T-helper 1 cell (primary cell): Measurements from ENCODE around the gene CYP2W1.
A peak's percentile ranks its signal among the peaks of the same experiment; 100 is the strongest.

ENCODE experiments used
- DNase-seq, 5 donors: peaks; one replicate each; pipeline ENCODE4 v3.0.0-alpha.2; 2012 to 2020

Gene CYP2W1

DNA sequence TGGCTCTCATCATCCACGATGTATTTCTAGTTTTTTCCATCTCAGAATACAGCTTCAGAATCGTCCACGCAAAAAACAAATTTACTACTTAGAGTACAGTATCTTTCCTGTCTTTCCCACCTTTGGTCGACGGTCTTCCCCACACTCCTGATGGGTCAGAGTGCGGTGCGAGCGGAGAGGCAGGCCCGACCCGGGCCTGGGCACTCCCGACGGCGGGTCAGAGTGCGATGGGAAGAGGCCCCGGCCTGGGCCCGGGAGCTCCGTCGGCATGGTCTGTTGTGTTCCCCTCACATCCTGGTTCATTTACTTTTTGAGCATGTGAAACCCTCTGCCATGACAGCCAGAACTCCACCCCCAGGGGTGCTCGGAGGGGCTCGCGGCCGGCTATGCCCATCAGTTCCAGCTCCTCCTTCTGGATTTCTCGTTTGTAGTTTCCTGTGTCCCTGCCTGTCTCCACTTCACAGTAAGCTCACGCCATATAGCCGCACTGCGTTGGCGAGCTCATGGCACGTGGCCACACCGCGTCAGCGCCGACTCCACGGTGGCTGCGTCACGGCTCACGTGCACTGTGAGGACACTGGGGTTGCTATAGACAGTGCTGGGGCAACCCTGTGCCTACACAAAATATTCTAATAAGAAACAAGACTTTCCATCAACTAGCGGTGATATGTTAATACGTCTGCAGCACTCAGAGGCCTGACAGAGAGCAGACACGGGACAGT is 15.5 kb upstream of the CYP2W1 start:
- no peak for DNase-seq

DNA sequence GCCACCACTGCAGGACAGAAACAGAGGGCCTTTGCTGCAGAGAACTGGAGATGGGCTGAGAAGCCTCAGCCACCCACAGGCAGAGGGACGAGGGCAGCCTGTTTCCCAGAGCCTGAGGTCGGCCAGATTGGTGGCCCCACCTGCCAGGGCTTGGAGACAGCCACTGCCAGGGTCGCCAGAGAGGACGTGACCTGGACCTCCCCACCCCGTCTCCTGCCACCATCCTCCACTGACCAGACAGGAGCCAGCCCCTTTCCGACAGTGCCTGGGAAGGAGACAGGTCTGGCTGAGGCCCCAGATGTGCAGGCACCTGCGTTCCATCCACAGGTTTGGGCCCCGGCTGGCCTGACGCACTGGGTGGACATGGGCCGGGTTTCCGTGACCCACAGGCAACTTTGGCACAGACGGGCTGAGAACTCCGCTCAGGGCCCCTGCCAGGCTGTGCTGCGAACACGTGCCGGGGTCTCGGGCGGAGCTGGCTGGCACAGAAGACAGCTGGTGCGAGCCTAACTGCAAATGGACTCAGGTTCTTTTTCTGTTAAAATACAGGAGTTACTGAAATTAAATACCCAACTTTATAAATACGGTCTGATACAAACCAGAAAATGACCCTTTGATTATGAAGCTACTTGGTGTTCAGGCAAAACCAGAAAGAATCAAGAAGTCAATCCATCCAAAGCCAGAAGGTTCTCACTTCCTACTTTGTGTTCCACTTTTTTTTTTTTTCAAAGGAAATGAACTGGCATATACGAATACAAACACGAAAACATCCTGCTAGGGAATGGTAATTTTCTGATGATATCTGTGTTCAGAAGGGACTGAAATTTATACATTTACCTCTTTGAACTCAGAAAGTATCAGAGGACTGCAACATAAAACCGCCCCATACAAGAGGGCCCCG is 14.5 kb upstream of the CYP2W1 start:
- DNase-seq: no peak

DNA sequence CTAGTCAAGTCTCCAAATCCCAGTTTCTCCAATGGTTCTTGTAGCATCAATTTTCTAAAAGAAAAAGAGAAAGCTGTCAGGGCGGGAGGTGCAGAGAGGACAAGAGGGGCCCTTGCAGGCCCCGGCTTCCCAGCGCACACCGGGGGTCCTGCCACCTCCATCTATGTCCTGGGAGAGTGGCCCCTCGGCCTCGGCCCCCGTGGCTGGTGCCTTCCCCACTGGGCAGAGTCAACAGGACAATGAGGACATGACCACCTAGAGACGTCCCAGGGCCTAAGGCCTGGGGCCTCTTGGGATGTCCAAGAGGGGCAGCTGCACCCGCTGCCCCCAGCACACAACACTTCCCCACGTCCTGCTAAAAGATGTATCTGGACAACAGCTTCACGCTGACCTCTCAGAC is 13.6 kb upstream of the CYP2W1 start:
- DNase-seq: no peak

GRCh38 chr7:970744-971143 is 12.2 kb upstream of the CYP2W1 start:
- no peak for DNase-seq

- DNase-seq: no peak
These were observed 10.9 kb upstream of the CYP2W1 start for GRCh38 chr7:972110-972509.

DNA sequence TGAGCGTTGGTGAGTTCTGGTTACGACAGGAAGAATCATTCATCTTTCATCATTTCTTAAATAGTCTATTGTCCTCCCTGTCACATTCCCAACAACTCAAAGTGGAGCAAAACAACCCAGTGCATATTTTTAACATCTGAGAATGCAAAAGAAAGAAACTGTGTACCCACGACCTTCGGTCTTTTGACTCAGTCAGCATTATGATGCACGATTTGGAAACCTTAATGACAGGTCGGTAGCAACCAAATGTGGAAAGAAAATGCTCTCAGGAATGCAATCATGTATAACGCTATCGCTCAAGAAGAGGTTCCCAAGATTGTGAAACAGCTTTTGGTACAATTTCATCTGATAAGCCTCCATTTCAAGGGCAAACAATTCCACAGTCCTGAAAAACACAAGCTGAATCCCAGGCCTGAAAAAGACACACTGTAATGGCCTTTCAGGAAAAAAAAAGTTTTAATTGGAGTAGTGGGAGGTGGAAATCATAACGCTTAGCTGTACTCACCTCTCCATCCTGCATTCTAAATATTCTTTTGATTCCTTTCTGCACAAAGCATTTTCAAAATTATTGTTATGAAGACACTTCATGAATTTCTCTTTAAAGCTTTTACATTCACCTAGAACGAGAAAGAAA is 10.2 kb upstream of the CYP2W1 start:
- DNase-seq: no peak

DNA sequence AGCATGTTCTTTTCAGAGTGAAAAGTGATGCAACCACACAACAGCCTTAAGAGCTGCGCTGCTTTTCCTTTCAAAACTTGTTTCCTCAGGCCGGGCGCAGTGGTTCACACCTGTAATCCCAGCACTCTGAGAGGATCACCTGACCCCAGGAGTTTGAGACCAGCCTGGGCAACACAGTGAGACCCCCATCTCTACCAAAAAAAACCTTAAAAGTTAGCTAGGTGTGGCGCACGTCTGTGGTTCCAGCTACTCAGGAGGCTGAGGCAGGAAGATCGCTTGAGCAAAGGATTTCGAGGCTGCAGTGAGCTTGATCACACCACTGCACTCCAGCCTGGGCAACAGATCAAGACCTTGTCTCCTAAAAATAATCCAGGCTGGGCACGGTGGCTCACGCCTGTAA is 9.7 kb upstream of the CYP2W1 start:
- DNase-seq: no peak

DNA sequence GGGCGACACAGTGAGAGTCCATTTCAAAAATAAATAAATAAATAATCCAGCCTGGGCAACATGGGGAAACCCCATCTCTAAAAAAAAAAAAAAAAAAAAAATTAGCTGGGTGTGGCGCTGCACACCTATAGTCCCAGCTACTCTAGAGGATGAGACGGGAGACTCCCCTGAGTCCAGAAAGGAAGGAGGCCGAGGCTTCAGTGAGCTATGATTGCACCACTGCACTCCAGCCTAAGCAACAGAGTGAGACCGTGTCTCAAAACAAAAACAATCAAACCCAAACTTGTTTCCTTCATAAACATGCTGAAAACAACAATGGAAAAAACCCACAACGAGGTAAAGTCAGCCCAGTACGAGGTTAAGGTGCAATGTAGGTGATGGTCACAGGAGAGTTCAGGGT is 8.8 kb upstream of the CYP2W1 start:
- no peak for DNase-seq

GRCh38 chr7:974820-975681 is 7.9 kb upstream of the CYP2W1 start, which contains the start of gene COX19:
TSS of gene COX19 (minus strand) at chr7:975549. CDS start at chr7:975509, 40 bp downstream.
- peak; percentile 80 to 90 (median 85) for DNase-seq

- no peak for DNase-seq
These were observed 7.1 kb upstream of the CYP2W1 start for GRCh38 chr7:975702-976473.

DNA sequence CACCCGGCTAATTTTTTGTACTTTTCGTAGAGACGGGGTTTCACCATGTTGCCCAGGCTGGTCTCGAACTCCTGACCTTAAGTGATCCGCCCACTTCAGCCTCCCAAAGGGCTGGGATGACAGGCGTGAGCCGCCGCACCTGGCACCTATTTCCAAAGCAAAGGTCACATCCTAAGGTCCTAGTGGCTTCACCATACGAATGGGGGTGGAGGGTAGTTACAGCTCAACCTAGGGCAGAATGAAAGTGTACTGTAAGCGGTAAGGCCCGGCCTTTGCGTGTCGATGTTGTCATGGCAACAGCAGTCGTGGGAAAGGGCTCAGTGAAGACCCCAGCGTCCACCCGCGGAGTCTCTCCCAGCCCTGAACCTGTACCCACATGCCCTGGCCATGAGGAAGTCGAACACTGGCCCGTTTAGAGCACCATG is 6.1 kb upstream of the CYP2W1 start:
- no peak for DNase-seq

DNA sequence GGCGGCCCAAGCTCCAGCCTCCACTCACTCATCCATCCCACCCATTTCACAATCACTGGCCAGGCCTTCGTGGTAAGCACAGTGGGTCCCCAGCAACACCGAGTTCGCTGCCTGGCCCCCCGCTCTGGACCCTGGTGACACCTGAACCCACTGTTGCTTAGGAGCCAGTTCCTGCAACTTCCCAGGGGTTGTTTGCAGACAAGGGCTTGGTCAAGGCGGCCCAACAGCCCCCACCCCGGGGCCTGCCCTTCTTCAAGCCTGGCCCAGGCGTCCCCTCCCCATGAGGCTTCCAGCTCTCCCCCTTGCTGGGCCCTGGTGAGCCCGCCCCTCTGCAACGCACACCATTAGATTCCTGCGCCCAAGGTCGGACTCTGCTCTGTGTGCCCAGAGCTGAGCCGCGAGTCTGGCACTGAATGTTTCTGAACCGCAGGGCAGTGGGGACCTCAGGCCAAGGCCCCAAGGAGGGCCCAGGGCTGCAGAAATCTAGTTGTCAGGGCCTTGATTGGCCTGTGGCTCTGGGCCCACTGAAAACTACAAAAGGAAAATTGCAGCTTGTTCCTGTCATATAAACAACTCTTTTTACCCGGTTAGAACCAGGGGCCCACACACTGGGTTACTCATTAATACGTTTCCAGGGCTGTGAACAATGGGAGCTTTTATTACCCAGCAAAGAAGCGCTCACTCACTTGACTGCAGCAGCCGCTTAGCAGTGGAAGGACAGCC is 5.5 kb upstream of the CYP2W1 start:
- no peak for DNase-seq

- DNase-seq: no peak
These were observed 5.0 kb upstream of the CYP2W1 start for GRCh38 chr7:978049-978346.

DNA sequence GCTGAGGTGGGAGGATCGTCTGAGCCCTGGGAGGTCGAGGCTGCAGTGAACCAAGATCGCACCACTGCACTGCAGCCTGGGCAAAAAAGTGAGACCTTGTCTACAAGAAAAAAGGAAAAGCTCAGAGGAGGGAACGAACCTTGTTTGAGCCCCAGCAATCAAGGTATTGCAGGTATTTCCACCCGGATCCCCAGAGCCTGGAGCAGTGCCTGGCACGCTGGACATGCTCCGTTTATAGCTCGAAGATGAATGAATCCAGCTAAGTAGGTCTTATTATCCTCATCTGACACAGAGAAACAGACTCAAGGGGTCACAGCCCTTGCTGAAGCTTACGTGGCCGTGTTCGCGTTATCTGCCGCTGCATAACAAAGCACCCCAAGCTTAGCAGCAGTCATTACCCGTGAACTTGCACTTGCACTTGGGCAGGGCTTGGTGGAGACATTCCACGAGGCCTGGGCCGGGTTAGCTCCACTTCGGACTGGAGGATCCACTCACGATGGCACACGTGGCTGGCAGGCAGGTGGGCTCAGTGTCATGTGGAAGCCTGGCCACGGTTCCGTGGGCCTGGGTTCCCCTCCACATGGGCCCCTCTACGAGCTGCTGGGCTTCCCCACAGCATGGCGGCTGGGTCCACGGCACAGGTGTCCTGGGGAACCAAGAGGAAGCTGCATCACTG is 4.4 kb upstream of the CYP2W1 start:
- no peak for DNase-seq

DNA sequence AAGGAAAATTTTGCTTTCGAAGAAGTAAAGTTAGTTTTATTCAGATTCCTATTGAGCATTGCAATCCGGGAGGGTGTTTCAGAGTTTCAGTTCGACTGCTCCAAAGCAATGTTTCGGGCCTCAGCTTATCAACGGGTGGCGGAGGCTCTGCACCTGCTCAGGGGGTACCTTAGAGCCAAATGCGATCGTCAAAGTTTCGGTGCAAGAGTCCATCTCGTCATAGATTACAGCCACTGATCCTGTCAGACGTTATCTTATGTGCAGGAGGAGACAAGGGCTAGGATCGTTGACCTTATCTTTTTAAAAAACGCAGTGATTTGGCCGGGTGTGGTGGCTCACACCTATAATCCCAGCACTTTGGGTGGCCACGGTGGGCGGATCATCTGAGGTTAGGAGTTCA is 3.8 kb upstream of the CYP2W1 start:
- DNase-seq: no peak

DNA sequence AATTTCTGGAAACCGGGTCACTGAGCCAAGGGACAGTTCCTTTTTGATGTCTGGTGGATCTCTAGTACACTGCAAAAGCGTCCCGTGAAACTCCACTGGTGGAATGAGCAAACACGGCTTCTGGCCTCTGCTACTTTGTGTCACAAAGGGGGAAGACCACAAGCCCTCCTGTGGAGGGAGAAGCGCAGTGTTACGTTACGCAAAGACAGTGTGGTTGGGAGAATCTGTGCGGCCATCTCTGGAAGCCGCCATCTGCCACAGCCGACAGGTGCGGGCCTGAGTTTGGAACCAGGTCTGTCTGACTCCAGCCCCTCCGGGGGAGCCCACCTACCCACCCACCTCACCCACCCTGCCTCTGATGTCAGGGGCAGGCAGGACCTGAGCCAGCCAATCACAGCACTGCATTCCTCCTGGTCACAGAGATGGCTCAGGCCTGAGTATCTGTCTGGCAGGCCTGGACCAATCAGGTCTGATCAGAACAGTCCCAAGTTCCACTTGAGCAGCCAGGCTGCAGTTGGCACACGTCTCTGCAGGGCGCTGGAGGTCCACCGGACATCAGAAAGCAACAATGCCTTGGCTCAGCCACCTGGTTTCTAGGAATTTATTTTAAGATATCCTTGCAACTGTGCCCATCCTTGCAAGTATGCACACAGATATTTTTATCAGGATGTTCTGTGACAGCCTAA is 3.0 kb upstream of the CYP2W1 start:
- DNase-seq: no peak

DNA sequence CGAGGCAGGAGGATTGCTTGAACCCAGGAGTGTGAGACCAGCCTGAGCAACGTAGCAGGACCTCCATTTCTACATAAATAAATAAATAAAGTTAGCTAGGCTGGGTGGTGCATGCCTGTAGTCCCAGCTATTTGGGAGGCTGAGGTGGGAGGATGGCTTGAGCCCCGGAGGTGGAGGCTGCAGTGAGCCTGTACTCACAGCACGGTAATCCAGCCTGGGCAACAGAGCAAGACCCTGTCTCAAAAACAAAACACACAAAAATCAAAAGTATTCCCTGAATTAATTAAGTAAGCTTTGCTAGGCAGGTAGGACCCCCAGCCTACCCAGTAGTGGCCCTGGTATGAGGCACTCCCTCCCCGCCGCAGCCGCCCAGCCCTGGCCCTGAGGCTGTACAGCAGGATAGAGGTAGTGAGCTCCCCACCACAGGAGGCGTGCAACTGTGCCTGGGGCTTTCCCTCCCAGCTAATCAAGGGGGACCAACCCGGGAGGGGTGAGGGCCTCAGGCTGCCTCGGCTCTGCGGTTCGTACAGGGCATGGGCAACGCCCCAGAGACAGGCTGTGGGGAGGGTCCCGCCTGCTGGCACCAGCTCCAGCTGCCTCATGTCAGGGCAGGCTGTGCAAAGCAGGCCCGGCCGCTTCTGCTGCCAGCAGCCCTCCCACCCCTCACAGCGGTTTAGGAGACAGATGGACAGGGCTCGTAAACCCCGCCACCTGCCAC is 1.0 kb upstream of the CYP2W1 start:
- DNase-seq: no peak

- DNase-seq: no peak
These were observed 424 bp upstream of the CYP2W1 start for GRCh38 chr7:982511-983003.

DNA sequence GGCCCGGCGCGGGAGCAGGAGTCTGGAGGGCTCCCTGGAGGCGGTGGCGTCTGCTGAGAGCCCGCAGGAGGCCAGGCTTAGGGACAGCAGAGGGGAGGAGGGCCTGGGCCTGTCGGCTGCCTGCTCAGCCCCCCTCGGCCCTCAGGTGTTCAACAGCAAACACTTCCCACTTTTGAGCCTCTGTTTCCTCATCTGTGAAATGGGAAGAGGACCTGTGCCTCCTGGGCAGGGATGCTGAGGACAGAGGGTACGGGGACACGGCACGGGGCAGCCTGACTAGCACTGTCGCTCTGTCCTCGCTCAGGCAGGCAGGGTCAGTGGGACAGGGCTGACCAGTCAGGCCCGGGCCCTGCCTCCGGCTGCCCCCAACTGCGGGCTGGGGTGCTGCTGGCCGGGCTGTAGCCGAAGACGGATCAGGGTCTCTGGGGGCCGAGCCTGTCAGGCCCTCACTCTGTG is 663 bp downstream of the CYP2W1 start:
- DNase-seq: no peak
